ENCODE results near the gene CMSS1. TPM values are rescaled to one million over a fixed set of nuclear protein-coding genes. Genes with fewer than 3 reads are reported as not detected.
A peak's percentile ranks its signal among the peaks of the same experiment; 100 is the strongest.

Gene CMSS1
- total RNA-seq, 4 donors from 2014 or later: 1.8 to 41.2 (median 17.0) TPM

- peak overlapping the region; percentile 5 to 45 for H3K27ac ChIP-seq
- intact Hi-C loops (cut with DNase I; ENCODE audit: low total_unique reads): no loop called here
- H3K4me1 ChIP-seq: no peaks in the 10 kb centered on the region
Measured at GRCh38 chr3:99954914-99955644, 137.4 kb downstream of the CMSS1 start.

GRCh38 chr3:99955773-99956562 is 138.3 kb downstream of the CMSS1 start:
- Histone ChIP-seq H3K27me3 (no peaks in the 10 kb centered on the region), H3K4me3 (no peak overlapping the region), H3K9me3 (no peaks in the 10 kb centered on the region), H3K4me1 (no peaks in the 10 kb centered on the region), H3K36me3 (no peaks in the 10 kb centered on the region), H3K27ac (peak overlapping the region; percentile 0 to 83)
- intact Hi-C loops (cut with DNase I; ENCODE audit: low total_unique reads): no loop called here
- no peak for DNase-seq
- TF ChIP-seq, protein P1, sequence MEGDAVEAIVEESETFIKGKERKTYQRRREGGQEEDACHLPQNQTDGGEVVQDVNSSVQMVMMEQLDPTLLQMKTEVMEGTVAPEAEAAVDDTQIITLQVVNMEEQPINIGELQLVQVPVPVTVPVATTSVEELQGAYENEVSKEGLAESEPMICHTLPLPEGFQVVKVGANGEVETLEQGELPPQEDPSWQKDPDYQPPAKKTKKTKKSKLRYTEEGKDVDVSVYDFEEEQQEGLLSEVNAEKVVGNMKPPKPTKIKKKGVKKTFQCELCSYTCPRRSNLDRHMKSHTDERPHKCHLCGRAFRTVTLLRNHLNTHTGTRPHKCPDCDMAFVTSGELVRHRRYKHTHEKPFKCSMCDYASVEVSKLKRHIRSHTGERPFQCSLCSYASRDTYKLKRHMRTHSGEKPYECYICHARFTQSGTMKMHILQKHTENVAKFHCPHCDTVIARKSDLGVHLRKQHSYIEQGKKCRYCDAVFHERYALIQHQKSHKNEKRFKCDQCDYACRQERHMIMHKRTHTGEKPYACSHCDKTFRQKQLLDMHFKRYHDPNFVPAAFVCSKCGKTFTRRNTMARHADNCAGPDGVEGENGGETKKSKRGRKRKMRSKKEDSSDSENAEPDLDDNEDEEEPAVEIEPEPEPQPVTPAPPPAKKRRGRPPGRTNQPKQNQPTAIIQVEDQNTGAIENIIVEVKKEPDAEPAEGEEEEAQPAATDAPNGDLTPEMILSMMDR (IDR thresholded peaks at IDR 0.05): no peak
- no peak for TF ChIP-seq POLR2A (IDR thresholded peaks at IDR 0.05)

More at GRCh38 chr3:99954914-99955644, 137.4 kb downstream of the CMSS1 start:
- Histone ChIP-seq H3K9me3 (no peaks in the 10 kb centered on the region), H3K4me3 (no peak overlapping the region), H3K36me3 (no peaks in the 10 kb centered on the region), H3K27me3 (no peaks in the 10 kb centered on the region)
- no peak for DNase-seq
- TF ChIP-seq, protein P1 (IDR thresholded peaks at IDR 0.05): no peak
- TF ChIP-seq POLR2A (IDR thresholded peaks at IDR 0.05): no peak

DNA sequence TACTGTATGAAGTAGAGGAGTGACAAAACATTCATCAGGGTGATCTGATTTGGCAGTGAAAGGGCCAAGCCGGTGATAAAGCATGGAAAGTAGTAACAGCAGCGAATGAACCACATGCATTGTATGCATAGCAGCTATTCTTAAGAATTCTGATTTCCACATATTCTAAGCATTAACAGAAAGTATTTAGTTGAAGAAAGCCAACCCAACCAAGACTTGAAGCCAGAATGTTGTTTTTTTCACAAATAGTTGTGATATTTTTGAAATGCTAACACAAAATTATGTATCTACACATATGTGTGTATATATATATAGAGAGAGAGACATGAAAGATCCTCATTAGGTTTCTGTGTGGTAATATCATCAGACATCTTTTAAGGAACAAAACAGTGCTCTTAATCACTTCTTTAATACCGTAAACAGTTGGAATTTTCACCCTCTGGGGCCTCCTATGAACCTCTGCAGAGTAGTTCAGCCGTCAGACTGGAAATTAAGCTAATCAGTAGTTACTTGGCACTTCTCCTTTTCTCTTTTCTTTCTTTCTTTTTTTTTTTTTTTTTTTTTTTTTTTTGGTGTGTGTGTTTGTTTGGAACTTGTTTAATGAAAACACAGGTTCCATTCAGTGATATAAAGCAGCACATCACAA is 139.6 kb downstream of the CMSS1 start:
- no peak for DNase-seq
- no peaks in the 10 kb centered on the region for H3K36me3 ChIP-seq
- peak overlapping the region; percentile 83 to 86 for H3K27ac ChIP-seq
- H3K4me1 ChIP-seq: no peaks in the 10 kb centered on the region
- H3K9me3 ChIP-seq: no peaks in the 10 kb centered on the region
- intact Hi-C loops (cut with DNase I; ENCODE audit: low total_unique reads): no loop called here
- no peaks in the 10 kb centered on the region for H3K27me3 ChIP-seq
- TF ChIP-seq, protein P1 (IDR thresholded peaks at IDR 0.05): no peak
- TF ChIP-seq POLR2A (IDR thresholded peaks at IDR 0.05): no peak
- H3K4me3 ChIP-seq: no peak overlapping the region

- Histone ChIP-seq H3K9me3 (no peaks in the 10 kb centered on the region), H3K27me3 (no peaks in the 10 kb centered on the region), H3K36me3 (no peaks in the 10 kb centered on the region), H3K4me1 (no peaks in the 10 kb centered on the region), H3K4me3 (no peak overlapping the region), H3K27ac (peak overlapping the region; percentile 83 to 86)
- intact Hi-C loops (cut with DNase I; ENCODE audit: low total_unique reads): no loop called here
- DNase-seq: no peak
- TF ChIP-seq, protein P1 (IDR thresholded peaks at IDR 0.05): no peak
- no peak for TF ChIP-seq POLR2A (IDR thresholded peaks at IDR 0.05)
Measured at GRCh38 chr3:99958222-99958912, 140.7 kb downstream of the CMSS1 start.

Measured in uterus (tissue), 4 donors.